ENCODE results near the gene PACRG. TPM values are rescaled to one million over a fixed set of nuclear protein-coding genes. Genes with fewer than 3 reads are reported as not detected.

The PACRG gene
- total RNA-seq, 2 donors from 2014 or later: 2.9 to 63.8 TPM

DNA sequence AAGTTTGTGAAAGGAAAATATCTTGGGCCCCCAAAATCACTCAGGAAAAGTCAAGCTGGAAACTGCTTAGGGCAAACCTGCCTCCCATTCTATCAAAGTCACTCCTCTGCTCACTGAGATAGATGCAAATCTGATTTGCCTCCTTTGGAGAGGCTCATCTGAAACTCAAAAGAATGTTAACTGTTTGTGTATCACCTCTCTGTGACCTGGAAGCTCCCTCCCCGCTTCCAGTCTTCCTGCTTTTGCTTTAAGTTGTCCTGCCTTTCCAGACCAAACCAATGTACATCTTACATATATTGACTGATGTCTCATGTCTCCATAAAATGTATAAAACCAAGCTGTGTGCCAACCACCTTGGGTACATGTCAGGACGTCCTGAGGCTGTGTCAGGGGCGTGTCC is 355.4 kb downstream of the PACRG start:
- 68% methylated on average over 3 of the region's 3 CpGs for WGBS
- no peaks in the 10 kb centered on the region for H3K9me3 ChIP-seq
- no peaks in the 10 kb centered on the region for H3K36me3 ChIP-seq
- TF ChIP-seq POLR2AphosphoS5 (IDR thresholded peaks at IDR 0.05): no peak
- TF ChIP-seq POLR2A (IDR thresholded peaks at IDR 0.05): no peak
- TF ChIP-seq, protein P1, sequence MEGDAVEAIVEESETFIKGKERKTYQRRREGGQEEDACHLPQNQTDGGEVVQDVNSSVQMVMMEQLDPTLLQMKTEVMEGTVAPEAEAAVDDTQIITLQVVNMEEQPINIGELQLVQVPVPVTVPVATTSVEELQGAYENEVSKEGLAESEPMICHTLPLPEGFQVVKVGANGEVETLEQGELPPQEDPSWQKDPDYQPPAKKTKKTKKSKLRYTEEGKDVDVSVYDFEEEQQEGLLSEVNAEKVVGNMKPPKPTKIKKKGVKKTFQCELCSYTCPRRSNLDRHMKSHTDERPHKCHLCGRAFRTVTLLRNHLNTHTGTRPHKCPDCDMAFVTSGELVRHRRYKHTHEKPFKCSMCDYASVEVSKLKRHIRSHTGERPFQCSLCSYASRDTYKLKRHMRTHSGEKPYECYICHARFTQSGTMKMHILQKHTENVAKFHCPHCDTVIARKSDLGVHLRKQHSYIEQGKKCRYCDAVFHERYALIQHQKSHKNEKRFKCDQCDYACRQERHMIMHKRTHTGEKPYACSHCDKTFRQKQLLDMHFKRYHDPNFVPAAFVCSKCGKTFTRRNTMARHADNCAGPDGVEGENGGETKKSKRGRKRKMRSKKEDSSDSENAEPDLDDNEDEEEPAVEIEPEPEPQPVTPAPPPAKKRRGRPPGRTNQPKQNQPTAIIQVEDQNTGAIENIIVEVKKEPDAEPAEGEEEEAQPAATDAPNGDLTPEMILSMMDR (IDR thresholded peaks at IDR 0.05): no peak
- DNase-seq (ENCODE audit: low spot score): no peak
- H3K27ac ChIP-seq: no peak overlapping the region
- H3K4me3 ChIP-seq: no peak overlapping the region
- no peaks in the 10 kb centered on the region for H3K27me3 ChIP-seq (replicated peaks; ENCODE audit: insufficient read depth)
- no peaks in the 10 kb centered on the region for H3K4me1 ChIP-seq (replicated peaks)
- intact Hi-C loops (cut with DNase I): no loop called here

DNA sequence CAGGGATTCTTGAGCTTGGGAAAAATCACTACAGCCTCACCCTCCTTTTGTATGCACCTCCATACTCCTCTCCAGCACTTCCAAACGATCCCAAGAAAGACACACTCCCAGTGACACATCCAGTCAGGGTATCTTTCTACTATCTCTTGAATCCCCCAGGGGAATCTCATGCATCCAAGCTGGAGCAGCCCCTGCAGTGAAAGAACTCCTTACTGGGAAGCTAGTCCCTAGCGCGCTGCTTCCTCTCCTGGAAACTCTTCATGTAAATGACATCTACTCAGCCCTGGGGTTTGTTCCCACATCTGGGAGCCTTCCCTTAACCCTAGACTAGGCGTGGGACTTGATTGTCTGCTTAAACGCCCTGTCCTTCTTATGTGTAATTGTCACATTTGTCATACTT is 357.7 kb downstream of the PACRG start:
- no peaks in the 10 kb centered on the region for H3K36me3 ChIP-seq
- 79% methylated on average over 5 of the region's 5 CpGs for WGBS
- no peak overlapping the region for H3K4me3 ChIP-seq
- H3K27ac ChIP-seq: no peak overlapping the region
- TF ChIP-seq, protein P1 (IDR thresholded peaks at IDR 0.05): no peak
- TF ChIP-seq POLR2A (IDR thresholded peaks at IDR 0.05): no peak
- no peak for TF ChIP-seq POLR2AphosphoS5 (IDR thresholded peaks at IDR 0.05)
- intact Hi-C loops (cut with DNase I): no loop called here
- H3K9me3 ChIP-seq: no peaks in the 10 kb centered on the region
- H3K4me1 ChIP-seq (replicated peaks): no peaks in the 10 kb centered on the region
- no peak for DNase-seq (ENCODE audit: low spot score)
- H3K27me3 ChIP-seq (replicated peaks; ENCODE audit: insufficient read depth): no peaks in the 10 kb centered on the region

DNA sequence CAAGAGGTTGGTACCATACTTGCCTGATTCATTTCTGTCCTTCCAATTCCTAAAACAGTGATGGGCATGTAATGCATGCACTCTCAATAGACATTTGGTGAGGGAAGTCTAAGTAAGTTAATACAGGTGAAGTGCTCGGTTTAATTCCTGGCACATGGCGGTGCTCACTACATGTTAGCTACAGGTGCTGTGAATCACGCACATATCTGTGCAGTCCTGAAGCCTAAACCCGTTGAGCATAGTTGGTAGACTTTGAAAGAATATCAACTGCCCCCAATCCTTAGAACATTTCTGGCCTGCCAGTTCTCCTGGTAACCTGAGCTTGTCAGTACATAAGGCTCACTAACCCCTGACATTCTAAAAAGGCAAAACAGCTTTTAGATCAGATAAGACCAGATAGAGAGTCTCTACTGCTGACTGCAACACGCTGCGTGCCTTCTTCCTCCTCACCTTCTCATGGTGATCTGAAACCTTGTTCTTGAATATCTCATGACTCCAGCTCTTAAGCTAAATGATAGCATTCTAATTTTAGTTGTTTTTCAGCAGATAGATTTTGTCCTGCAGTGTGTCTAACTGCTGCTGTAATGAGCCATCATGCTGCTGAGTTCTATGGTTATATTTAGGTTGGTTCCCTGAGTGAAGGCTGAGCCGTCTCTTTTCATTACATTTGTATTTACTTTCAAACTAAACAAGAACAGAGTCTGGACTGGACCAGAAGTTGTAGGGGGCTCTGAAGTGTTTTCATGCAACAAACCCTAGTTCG is 358.3 kb downstream of the PACRG start:
- no peak for DNase-seq (ENCODE audit: low spot score)
- Histone ChIP-seq H3K27me3 (replicated peaks; ENCODE audit: insufficient read depth) (no peaks in the 10 kb centered on the region), H3K9me3 (no peaks in the 10 kb centered on the region), H3K27ac (no peak overlapping the region), H3K4me3 (no peak overlapping the region), H3K36me3 (no peaks in the 10 kb centered on the region), H3K4me1 (replicated peaks) (no peaks in the 10 kb centered on the region)
- 77% methylated on average over 8 of the region's 8 CpGs for WGBS
- TF ChIP-seq, protein P1 (IDR thresholded peaks at IDR 0.05): no peak
- TF ChIP-seq POLR2AphosphoS5 (IDR thresholded peaks at IDR 0.05) (no peak), POLR2A (IDR thresholded peaks at IDR 0.05) (no peak)
- intact Hi-C loops (cut with DNase I): no loop called here

DNA sequence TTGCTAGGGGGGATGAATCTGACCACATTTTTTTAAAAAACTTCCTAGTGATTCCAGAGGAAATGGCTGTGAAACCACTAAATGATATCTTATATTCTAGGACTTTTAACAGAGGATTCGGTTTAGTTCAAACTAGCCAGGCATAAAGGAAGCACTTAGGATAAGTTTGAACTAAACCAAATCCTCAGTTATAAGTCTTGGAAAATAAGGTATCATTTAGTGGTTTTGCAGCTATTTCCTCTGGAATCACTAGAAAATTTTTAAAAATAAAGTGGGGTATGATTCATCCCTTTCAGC is 358.8 kb downstream of the PACRG start:
- H3K27ac ChIP-seq: no peak overlapping the region
- H3K27me3 ChIP-seq (replicated peaks; ENCODE audit: insufficient read depth): no peaks in the 10 kb centered on the region
- no peak overlapping the region for H3K4me3 ChIP-seq
- H3K4me1 ChIP-seq (replicated peaks): no peaks in the 10 kb centered on the region
- no peaks in the 10 kb centered on the region for H3K9me3 ChIP-seq
- H3K36me3 ChIP-seq: no peaks in the 10 kb centered on the region
- TF ChIP-seq POLR2AphosphoS5 (IDR thresholded peaks at IDR 0.05) (no peak), POLR2A (IDR thresholded peaks at IDR 0.05) (no peak)
- TF ChIP-seq, protein P1 (IDR thresholded peaks at IDR 0.05): no peak
- DNase-seq (ENCODE audit: low spot score): no peak
- 72% methylated on average over 1 of the region's 1 CpG for WGBS
- intact Hi-C loops (cut with DNase I): no loop called here

DNA sequence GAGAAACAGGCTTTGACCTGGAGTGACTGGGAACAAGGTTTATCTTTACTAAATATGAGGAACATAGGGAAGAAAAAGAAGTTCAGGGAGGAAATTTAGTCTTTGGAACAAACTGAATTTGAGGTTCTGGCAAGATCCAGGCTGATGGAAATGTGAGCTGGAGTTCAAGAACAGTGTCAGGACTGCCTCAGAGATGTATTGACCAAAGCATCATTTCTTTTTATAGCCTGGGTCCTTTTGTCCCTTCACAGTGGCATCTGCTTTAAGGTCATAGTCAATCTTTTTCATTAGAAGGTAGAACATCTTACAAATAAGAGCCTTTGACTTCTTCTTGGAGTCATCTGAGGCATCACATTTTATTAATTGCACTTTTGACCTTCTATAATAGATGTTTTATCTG is 360.2 kb downstream of the PACRG start:
- Histone ChIP-seq H3K9me3 (no peaks in the 10 kb centered on the region), H3K4me3 (no peak overlapping the region), H3K36me3 (no peaks in the 10 kb centered on the region), H3K27ac (no peak overlapping the region), H3K27me3 (replicated peaks; ENCODE audit: insufficient read depth) (no peaks in the 10 kb centered on the region), H3K4me1 (replicated peaks) (no peaks in the 10 kb centered on the region)
- intact Hi-C loops (cut with DNase I): no loop called here
- no peak for DNase-seq (ENCODE audit: low spot score)
- TF ChIP-seq POLR2AphosphoS5 (IDR thresholded peaks at IDR 0.05): no peak
- TF ChIP-seq, protein P1 (IDR thresholded peaks at IDR 0.05): no peak
- TF ChIP-seq POLR2A (IDR thresholded peaks at IDR 0.05): no peak

Data from prostate gland (tissue), 2 donors.